GM21717 (cell line): ENCODE results near the gene DCTD.
A peak's percentile ranks its signal among the peaks of the same experiment; 100 is the strongest.

ENCODE experiments used
- ATAC-seq: cut with Tn5 transposase; IDR thresholded peaks from one replicate; pipeline ENCODE4 v1.9.1; 2021; ENCODE audit warnings: mild to moderate bottlenecking, moderate library complexity; ENCODE audit not compliant: unreplicated experiment

DCTD gene

GRCh38 chr4:182917182-182918043, at the start of gene DCTD:
DCTD (minus strand) TSS chr4:182917386; CDS start chr4:182915568, 1,818 bp downstream.
- peak; percentile 89 for ATAC-seq

GRCh38 chr4:182960746-182961145, 43.6 kb upstream of the DCTD start:
- ATAC-seq: no peak

DNA sequence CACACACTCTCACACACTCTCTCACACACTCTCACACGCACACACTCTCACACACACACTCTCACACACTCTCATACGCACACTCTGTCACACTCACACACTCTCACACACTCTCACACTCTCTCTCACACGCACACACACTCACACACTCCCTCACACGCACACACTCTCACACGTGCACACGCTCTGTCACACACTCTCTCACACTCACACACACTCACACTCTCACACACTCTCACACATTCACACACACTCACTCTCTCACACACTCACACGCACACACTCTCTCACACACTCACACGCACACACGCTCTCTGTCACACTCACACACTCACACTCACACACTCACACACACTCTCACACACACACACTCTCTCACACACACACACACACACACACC, 43.0 kb upstream of the DCTD start:
- no peak for ATAC-seq

- no peak for ATAC-seq
Observed at GRCh38 chr4:182955411-182955810, 38.2 kb upstream of the DCTD start.

- ATAC-seq: no peak
Observed at GRCh38 chr4:182944484-182945213, 27.5 kb upstream of the DCTD start.

- no peak for ATAC-seq
Observed at GRCh38 chr4:182939680-182940079, 22.5 kb upstream of the DCTD start.

- ATAC-seq: peak; percentile 93
Observed at GRCh38 chr4:182938205-182938645, 21.0 kb upstream of the DCTD start.

- peak; percentile 38 for ATAC-seq
Observed at GRCh38 chr4:182937268-182938204, 20.4 kb upstream of the DCTD start.

GRCh38 chr4:182932651-182933050, 15.5 kb upstream of the DCTD start:
- no peak for ATAC-seq

- ATAC-seq: no peak
Observed at GRCh38 chr4:182931691-182932345, 14.6 kb upstream of the DCTD start.

DNA sequence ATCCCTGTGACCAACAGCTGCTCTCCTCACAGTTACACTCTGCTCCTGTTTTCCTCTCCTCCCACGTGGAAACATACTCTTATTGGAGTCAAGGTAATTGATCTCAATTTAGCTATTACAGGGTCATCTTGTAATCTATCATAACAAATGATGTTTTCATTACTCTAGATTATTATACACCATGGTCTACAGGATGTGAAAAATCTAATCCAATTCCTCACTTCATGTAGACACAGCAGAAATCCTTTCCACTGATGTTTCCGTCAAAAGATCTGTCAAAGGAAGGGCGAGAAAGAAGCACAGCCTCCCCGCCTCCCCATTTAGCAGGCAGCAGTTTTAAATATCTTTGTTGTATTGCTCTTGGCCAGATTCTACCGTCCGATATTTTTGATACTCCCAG, 13.7 kb upstream of the DCTD start:
- no peak for ATAC-seq

DNA sequence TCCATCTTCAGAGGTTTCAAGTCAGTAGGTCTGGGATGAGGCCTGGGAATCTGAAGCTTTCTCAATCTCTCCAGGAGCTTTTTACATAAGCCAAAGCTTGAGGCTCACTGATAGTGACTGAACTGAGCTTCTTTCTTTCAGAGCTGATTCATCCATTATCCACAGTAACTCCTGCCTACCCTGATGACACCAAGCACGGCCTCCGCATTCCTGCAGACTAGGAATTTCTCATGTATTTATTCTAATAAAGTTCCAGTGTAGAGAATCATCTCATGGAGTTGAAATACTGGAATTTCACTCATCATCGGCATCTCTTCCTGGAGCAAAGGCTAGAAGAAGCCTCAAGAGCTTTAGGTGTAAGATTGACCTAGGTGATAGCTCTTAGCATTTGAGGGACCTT, 12.1 kb upstream of the DCTD start:
- no peak for ATAC-seq

- ATAC-seq: no peak
Observed at GRCh38 chr4:182928061-182928460, 10.9 kb upstream of the DCTD start.

DNA sequence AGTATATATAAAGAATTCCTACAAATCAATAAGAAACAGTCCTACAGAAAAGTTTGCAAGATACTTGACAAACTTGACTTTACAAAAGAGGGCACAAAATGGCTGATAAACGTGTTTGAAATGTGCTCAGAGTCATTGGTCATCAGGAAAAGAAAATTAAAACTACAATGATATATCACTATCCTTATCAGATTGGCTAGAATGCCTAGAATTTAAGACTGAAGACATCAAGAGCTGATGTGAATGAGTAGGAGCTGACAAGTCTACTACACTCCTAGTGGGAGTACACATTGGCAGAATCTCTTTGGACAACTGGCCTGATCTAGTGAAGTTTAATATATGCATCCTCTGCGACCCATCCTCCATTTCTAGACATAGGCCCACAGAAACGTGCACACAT, 10.3 kb upstream of the DCTD start:
- ATAC-seq: no peak

GRCh38 chr4:182925855-182926254, 8.7 kb upstream of the DCTD start:
- ATAC-seq: no peak

- ATAC-seq: peak; percentile 99
Observed at GRCh38 chr4:182925298-182925757, 8.1 kb upstream of the DCTD start.

DNA sequence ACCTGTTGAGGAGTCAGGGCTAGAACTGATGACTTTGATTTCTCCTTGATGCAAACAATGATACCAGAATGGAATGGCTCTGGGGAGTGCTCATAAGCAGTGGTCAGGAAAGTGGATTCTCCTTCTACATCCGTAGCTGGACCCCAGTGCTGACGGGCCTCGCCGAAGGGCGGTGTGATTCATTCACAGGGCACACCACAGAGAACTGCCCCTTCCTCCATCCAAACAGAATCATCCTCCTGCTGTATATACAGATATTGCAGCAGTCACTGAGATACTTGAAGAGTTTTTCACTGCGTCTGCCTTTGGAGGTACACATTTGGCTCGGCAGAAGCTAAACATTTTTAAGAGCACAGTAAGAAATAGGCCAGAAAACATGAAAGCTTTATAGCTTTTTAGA, 7.3 kb upstream of the DCTD start:
- ATAC-seq: no peak

DNA sequence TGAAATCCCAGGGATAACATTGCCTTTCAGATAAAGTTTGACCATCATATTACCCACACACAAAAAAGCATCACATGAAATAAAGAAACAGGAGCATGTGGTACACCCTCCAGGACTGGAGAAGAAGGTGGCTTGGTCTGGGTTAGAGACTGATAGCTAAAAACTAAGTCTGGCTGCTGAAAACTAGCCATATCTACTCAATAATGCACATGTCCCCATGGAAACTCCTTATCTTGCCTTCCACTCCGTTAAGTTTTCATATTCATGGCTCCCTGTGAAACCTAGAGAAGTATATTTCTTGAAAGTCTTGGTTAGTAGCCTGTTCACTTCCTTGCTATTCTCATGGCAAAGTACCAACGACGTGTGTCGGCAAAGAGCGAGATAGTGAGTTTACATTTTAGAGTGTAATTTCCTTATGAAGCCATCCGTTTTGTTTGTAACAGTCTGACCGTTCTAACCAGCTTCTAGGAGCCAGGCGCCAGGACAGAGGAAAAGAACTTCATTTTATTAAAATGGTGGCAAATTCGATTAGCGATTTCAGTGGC, 6.7 kb upstream of the DCTD start:
- no peak for ATAC-seq

DNA sequence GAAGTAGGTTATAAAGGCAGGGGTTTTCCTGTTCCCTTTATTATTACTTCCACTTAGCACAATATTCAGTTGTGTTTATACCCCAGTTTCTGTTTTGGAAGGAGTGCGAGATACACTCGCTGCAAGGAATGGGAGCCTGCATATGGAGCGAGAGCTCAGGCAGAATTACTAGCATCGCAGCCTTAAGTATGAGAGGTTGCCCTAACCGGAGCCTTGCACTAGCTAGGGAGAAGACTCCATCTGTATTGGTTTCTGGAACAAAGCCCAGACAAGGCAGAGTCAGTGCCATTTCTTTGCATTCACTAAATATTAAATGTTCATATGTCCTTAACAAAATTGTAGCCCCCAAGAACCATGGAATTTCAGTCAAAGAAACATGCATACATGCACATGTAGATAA, 6.2 kb upstream of the DCTD start:
- no peak for ATAC-seq
